Measurements from ENCODE around the gene FARP1.

The FARP1 gene

DNA sequence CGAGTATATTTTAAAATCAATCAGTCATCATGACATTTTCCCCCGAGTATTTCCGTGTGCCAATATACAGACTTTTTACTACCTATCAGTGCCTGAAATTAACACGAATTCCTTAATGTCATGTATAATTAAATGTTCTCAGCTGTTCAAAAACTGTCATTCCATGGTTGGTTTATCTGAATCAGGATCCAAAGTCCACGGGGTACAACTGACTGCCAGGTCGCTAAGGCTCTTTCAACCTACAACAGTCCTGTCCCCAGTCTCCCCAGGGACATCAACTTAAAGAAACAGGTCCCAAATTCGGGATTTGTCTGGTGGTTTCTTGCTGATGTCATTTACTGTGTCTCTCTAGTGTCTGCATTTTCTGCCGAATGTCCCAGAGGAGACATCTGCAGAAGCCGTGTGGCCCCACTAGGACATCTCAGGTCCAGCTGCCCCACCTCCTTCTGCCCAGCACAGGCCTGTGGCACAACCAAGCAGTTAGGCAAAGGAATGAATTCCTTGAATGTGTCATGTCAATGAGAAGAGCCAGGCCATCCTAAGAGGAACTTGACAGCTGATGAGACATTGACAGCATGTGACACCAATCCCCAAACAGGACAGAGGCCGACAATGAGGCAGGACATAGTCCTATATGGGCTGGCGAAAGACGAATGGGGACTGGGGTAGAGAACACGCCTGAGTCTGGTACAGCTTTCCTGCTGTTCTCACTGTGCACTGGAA is 324.5 kb downstream of the FARP1 start:
- DNase-seq (ENCODE audit: low read depth), result no peak
- TF ChIP-seq, protein P1, sequence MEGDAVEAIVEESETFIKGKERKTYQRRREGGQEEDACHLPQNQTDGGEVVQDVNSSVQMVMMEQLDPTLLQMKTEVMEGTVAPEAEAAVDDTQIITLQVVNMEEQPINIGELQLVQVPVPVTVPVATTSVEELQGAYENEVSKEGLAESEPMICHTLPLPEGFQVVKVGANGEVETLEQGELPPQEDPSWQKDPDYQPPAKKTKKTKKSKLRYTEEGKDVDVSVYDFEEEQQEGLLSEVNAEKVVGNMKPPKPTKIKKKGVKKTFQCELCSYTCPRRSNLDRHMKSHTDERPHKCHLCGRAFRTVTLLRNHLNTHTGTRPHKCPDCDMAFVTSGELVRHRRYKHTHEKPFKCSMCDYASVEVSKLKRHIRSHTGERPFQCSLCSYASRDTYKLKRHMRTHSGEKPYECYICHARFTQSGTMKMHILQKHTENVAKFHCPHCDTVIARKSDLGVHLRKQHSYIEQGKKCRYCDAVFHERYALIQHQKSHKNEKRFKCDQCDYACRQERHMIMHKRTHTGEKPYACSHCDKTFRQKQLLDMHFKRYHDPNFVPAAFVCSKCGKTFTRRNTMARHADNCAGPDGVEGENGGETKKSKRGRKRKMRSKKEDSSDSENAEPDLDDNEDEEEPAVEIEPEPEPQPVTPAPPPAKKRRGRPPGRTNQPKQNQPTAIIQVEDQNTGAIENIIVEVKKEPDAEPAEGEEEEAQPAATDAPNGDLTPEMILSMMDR (conservative IDR thresholded peaks at IDR 0.05; ENCODE audit: low read depth, low read length), result no peak
- H3K4me3 ChIP-seq (ENCODE audit: low read length), result no peak overlapping the region

GRCh38 chr13:98468361-98468760 is 325.5 kb downstream of the FARP1 start:
- TF ChIP-seq, protein P1 (conservative IDR thresholded peaks at IDR 0.05; ENCODE audit: low read depth, low read length), result no peak
- no peak for DNase-seq (ENCODE audit: low read depth)
- H3K4me3 ChIP-seq (ENCODE audit: low read length), result no peak overlapping the region

DNA sequence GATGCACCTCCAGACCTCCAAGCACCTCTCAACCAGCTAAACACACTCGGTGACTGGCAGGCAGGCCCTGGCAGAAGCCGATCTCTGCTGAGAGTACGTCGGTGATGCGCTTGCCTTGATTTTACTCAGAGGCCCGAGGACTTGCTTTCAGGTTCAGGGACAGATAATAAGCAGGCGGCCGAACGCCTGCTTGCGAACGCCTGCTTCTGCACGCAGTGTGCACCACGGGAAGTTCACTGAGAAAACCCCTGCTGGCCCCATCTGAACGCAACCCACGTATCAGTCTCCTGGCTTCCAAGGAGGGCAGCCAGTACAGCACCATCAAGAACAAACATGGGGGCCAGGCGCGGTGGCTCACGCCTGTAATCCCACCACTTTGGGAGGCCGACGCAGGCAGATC is 326.0 kb downstream of the FARP1 start:
- no peak for DNase-seq (ENCODE audit: low read depth)
- no peak overlapping the region for H3K4me3 ChIP-seq (ENCODE audit: low read length)
- TF ChIP-seq, protein P1 (conservative IDR thresholded peaks at IDR 0.05; ENCODE audit: low read depth, low read length), result no peak

DNA sequence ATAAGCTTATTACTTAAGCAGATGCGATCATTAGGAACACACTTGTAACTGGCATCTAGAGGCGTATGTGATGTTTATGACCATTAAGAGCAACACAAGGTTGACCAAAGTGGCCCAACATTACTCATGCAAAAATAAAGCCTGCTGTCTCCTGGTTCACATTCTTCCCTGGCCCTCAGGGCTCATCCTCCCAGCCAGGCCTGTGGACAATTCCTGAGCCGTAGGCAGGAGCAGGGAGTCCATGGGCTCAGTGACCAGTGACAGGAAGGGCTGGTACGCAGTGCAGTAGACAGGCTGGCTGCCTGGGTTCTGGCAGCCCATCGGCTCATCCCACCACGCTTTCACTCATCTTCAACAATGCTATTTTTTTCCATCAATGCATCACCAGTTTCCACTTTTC is 328.0 kb downstream of the FARP1 start:
- no peak for DNase-seq (ENCODE audit: low read depth)
- H3K4me3 ChIP-seq (ENCODE audit: low read length), result no peak overlapping the region
- TF ChIP-seq, protein P1 (conservative IDR thresholded peaks at IDR 0.05; ENCODE audit: low read depth, low read length), result no peak

DNA sequence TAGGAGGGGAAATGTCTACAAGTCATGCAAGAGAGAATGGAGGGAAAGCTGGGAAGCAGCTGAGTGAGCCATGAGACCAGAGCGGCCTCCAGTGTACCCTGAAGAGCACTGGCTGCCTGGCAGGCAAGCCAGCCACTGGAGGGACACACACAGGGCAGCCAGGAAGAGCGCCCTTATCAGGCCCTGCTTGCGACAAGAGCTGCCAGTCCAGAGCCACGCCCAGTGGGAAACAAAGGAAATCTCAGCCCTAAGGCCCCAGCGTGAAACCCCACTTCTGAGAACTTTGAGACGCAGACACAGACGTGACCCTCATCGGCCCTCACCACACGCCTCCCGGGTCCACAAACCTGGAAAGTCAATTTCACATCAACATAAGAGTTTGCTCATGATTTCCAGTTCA is 329.0 kb downstream of the FARP1 start:
- DNase-seq (ENCODE audit: low read depth), result no peak
- TF ChIP-seq, protein P1 (conservative IDR thresholded peaks at IDR 0.05; ENCODE audit: low read depth, low read length), result no peak
- no peak overlapping the region for H3K4me3 ChIP-seq (ENCODE audit: low read length)

DNA sequence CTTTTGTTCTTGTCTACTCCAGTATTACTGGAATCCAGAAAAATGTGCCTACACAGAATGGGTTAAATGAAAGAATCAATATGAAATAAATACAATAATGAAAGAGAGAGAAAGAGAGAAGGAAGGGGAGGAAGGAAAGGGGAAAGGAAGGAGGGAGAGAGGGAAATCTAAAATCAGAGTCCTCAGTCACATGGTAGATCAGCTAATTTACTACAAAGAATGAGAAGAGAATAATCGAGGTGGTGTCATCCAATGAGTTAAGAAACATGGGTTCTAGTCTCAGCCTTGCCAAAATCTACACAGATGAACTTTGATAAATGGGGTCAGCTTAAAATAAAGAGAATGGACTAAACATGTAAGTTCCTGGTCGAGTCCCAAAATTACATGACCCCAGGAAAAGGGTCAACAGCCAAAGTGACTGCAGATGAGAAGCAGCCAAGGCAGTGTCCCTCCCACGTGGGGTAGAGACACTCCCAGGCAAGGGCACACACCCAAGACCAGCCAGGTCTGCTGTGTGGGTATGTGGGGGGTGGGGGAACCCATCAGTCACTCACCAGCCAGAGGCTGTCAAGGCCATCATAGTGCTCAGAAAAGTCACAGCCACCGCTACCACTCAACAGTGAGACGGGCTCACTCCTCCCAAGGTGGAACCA is 330.4 kb downstream of the FARP1 start:
- TF ChIP-seq, protein P1 (conservative IDR thresholded peaks at IDR 0.05; ENCODE audit: low read depth, low read length), result no peak
- no peak for DNase-seq (ENCODE audit: low read depth)

GRCh38 chr13:98473788-98474144 is 330.9 kb downstream of the FARP1 start:
- no peak overlapping the region for H3K4me3 ChIP-seq (ENCODE audit: low read length)
- TF ChIP-seq, protein P1 (conservative IDR thresholded peaks at IDR 0.05; ENCODE audit: low read depth, low read length), result no peak
- no peak for DNase-seq (ENCODE audit: low read depth)

More for the DNA sequence above, 330.4 kb downstream of the FARP1 start:
- no peak overlapping the region for H3K4me3 ChIP-seq (ENCODE audit: low read length)

Data from retinal pigment epithelial cell (primary cell).